GM10847 (cell line): Measurements from ENCODE around the gene ERGIC1.

ENCODE experiments used
- POLR2A ChIP-seq: IDR thresholded peaks from 2 replicates; pipeline ENCODE4 v1.6.1; 2011; ENCODE audit not compliant: insufficient read length; ENCODE audit errors: extremely low read depth

ERGIC1 gene

DNA sequence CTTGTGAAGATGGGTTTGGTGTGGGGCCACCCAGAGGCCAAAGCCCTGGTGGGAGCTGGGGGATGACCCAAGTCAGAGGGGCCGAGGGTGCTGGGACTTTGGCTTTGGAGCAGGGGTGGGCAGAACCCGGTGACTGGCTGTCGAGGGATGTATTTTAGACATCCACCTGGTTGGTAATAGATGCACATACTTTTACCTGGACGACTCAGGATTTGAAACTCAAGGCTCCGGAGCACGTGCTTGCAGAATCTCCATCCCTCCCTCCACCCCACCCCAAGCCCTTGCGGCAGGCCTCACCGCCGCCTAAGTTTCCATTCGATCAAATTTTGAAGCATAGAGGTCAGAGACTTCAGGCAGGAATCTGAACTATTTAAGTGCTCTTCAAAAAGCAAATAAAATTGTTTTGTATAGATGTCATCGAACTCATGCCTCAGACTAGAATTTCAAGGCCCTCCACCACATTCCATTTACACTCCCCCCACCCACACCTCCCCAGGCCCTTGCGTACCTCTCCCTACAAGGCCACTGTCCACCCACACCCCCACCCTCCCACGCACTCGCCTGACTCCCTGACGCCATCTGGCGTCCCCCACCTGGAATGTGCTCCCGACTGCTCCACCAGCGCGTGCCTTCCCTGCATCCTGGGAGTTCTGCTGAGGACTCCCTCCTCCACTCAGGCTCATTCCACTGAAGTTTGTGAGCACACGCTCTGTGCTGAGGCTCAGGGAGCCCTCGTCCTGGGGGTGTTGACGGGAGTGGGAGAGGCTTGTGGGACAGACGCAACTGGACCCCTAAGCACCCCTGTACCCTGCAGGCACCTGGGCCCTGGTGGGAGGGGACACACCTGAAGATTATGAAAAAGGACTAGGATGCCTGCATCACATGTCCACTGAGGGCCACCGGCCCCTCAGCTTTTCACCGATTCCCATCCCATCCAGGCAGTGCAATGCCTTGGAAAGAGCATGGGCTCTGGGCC is 68.7 kb downstream of the ERGIC1 start:
- no peak for TF ChIP-seq POLR2A

DNA sequence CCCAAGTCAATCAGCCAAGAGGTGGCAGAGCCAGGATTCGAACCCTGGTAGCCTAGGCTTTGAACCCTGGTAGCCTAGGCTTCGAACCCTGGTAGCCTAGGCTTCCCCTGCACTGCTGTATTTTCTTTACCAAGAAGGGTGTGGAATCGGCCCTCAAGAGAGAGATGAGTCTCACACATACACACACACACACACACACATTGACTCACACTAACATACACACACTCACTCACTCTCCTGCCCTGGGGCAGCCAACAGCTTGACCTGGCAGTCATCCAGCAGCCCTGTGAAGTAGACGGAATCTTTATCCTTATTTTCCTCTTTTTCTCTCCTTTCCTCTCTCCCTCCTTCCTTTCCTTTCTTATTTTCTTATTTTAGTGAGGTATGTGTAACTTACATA is 69.7 kb downstream of the ERGIC1 start:
- no peak for TF ChIP-seq POLR2A

DNA sequence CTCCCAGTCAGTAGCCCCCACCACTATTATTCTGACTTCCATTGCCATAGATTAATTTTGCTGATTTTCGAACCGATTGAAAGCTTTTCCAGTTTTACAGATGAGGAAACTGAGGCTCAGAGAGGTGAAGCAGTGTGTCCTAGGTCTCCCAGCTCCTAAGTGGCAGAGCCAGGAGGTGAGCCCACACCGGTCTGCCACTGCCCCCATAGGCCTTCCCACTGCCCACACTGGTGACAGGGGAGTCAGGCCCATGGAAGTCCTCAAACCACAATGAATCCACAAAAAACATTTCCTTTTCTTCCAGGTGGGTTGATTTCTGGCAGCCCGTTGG is 70.2 kb downstream of the ERGIC1 start:
- no peak for TF ChIP-seq POLR2A

- TF ChIP-seq POLR2A = no peak
These were observed 70.7 kb downstream of the ERGIC1 start for GRCh38 chr5:172904643-172905345.

- TF ChIP-seq POLR2A = no peak
These were observed 71.5 kb downstream of the ERGIC1 start for GRCh38 chr5:172905346-172906140.

DNA sequence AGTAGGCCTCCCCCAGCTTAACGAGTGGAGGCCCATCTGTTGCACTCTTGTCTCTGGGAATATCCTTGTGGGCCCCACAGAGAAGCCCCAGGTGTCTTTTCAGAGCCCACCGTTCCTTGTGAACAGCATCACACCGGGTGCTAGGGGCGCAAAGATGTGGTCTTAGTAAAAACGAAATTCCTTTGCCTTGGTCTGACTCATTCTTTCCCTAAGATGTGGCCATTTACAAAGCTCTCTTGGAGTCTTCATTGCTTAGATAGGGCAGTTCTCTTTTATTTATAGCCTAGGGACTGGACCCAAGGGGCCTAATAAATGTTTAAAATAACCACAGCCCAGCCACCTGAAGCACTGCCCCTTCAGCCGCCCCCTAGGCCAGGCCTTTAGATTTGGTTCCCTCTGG is 72.4 kb downstream of the ERGIC1 start:
- TF ChIP-seq POLR2A = no peak

DNA sequence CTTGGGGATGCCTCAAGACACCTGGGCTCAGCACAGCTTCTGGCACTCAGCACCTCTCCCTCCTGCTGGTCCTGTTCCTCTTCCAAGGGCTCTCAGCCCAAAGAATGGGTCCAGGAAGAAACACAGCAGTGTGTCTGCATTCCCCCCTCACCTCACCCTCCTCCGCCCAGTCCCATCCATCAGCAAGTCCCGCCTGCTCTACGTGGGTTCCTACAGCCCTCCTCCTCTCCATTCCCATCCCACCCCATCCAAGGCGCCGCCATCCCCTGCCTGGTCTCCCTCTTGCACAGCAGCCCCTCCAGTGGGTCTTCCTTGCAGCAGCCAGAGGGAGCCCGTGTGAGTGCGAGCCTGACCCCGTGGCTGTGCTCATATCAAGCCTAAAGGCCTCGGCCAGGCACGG is 72.8 kb downstream of the ERGIC1 start:
- no peak for TF ChIP-seq POLR2A

GRCh38 chr5:172907657-172908056 is 73.6 kb downstream of the ERGIC1 start:
- TF ChIP-seq POLR2A = no peak

GRCh38 chr5:172908662-172909061 is 74.6 kb downstream of the ERGIC1 start:
- no peak for TF ChIP-seq POLR2A

DNA sequence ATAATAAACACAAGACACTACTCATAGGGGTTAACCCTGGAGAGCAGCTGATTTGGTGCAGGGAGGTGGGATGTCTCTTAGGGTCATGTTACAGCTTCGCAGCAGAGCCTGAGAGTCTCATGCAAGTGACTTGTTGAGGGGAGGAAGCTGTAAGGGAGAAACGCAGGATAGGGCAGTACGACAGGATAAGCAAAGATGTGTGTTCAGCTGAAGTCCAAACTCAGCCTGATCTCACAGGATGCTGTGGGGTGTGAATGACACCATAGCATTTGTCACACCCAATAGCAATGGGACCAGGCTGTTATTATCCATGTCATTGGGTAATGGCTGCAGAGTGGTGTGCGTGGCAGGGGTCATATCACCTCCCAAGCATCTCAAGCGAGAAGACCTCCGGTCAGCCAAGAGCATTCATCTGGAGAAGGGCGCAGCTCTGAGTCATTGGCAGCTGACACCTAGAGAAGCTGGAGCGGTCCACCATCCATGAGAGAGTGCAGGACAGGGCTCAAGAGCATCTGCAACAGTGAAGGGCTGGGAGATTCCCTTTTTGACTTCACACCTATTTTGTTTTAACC is 76.0 kb downstream of the ERGIC1 start:
- TF ChIP-seq POLR2A = no peak

- TF ChIP-seq POLR2A = no peak
These were observed 77.0 kb downstream of the ERGIC1 start for GRCh38 chr5:172910828-172911627.

DNA sequence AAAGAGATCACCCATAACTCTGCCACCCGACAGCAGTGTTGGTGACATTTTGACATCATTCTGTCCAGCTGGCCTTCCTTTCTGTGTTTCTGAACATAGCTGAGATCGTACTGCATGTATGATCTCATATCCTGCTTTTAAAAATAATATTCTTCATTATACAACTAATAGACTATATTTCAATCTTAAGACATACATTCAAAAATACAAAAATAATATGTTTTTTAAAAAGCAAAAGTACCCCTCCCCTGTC is 77.5 kb downstream of the ERGIC1 start:
- no peak for TF ChIP-seq POLR2A

- TF ChIP-seq POLR2A = no peak
These were observed 77.9 kb downstream of the ERGIC1 start for GRCh38 chr5:172911976-172912375.

- no peak for TF ChIP-seq POLR2A
These were observed 79.2 kb downstream of the ERGIC1 start for GRCh38 chr5:172913117-172913850.
